PC-3 (cell line): ENCODE data around the gene P4HTM. TPM values are rescaled to one million over a fixed set of nuclear protein-coding genes. Genes with fewer than 3 reads are reported as not detected.
A peak's percentile ranks its signal among the peaks of the same experiment; 100 is the strongest.

Experiments
- ATAC-seq: fragments of 200-7000 bp; cut with Tn5 transposase; 2 replicates; pipeline ENCODE4 v1.9.1; 2020; ENCODE audit warnings: mild to moderate bottlenecking, moderate library complexity
- BruUV-seq: library from RNA; stranded (reverse); fragments of 400-500 nt; replicated peaks from 2 replicates; lab custom pipeline; 2021; lab: Mats Ljungman, UMichigan
- CTCF ChIA-PET: fragments of 300-600 bp; sonication (Branson Sonifier 250); formaldehyde crosslinking; loops from one replicate; lab custom pipeline; 2022; ENCODE audit warnings: antibody characterized with exemption; lab: Charles Lee
- POLR2A ChIA-PET: fragments of 300-600 bp; sonication (Branson Sonifier 250); formaldehyde crosslinking; loops from one replicate; lab custom pipeline; 2022; ENCODE audit warnings: antibody characterized with exemption; ENCODE audit not compliant: unreplicated experiment; lab: Charles Lee
- DNase-seq: peaks from one replicate; pipeline ENCODE4 v3.0.0-alpha.2; 2015
- H2AFZ ChIP-seq: fragments of 300-600 bp; sonication (generic); 2 replicates; pipeline ENCODE4 v1.6.0; 2016; ENCODE audit warnings: antibody characterized with exemption, low read length
- H3F3A ChIP-seq: fragments of 300-600 bp; sonication (generic); one replicate; pipeline ENCODE4 v1.6.0; 2017; ENCODE audit warnings: antibody characterized with exemption, low read length, control low read depth, mild to moderate bottlenecking; ENCODE audit not compliant: unreplicated experiment
- H3K27ac ChIP-seq: fragments of 300-600 bp; sonication (generic); 2 replicates; pipeline ENCODE4 v1.5.1; 2016; ENCODE audit warnings: mild to moderate bottlenecking, low read length
- H3K27me3 ChIP-seq: fragments of 300-600 bp; sonication (generic); 2 replicates; pipeline ENCODE4 v1.6.1; 2016; ENCODE audit warnings: low read length, mixed read lengths
- H3K36me3 ChIP-seq: fragments of 300-600 bp; sonication (generic); 2 replicates; pipeline ENCODE4 v1.6.1; 2016; ENCODE audit warnings: low read depth, mixed run types, low read length, mixed read lengths
- H3K4me1 ChIP-seq: fragments of 300-600 bp; sonication (generic); 2 replicates; pipeline ENCODE4 v1.5.1; 2016; ENCODE audit warnings: low read length; ENCODE audit not compliant: insufficient read depth
- H3K4me2 ChIP-seq: fragments of 300-600 bp; sonication (generic); 2 replicates; pipeline ENCODE4 v1.6.0; 2016; ENCODE audit warnings: low read length
- H3K4me3 ChIP-seq: fragments of 300-600 bp; sonication (generic); 2 replicates; pipeline ENCODE4 v1.5.1; 2016; ENCODE audit warnings: mild to moderate bottlenecking, low read length, mixed read lengths
- H3K79me2 ChIP-seq: fragments of 300-600 bp; sonication (generic); 2 replicates; pipeline ENCODE4 v1.6.1; 2017; ENCODE audit warnings: low read length, mixed read lengths
- H3K9ac ChIP-seq: fragments of 300-600 bp; sonication (generic); 2 replicates; pipeline ENCODE4 v1.6.0; 2016; ENCODE audit warnings: mild to moderate bottlenecking, low read length
- H3K9me2 ChIP-seq: fragments of 300-600 bp; sonication (generic); replicated peaks from 2 replicates; pipeline ENCODE4 v1.6.1; 2016; ENCODE audit warnings: mixed run types, low read length, mixed read lengths
- H3K9me3 ChIP-seq: fragments of 300-600 bp; sonication (generic); 2 replicates; pipeline ENCODE4 v1.6.1; 2016; ENCODE audit warnings: low read length, mixed read lengths
- H4K20me1 ChIP-seq: fragments of 300-600 bp; sonication (generic); 2 replicates; pipeline ENCODE4 v1.6.1; 2016; ENCODE audit warnings: low read length, mixed read lengths
- CTCF ChIP-seq: fragments of 300-600 bp; sonication (generic); conservative IDR thresholded peaks from 2 replicates; pipeline ENCODE4 v1.5.1; 2017; ENCODE audit warnings: antibody characterized with exemption, low read depth, mild to moderate bottlenecking, low read length
- EZH2 ChIP-seq: fragments of 300-600 bp; sonication (generic); IDR thresholded peaks from one replicate; pipeline ENCODE4 v1.6.1; 2017; ENCODE audit warnings: antibody characterized with exemption, mild to moderate bottlenecking, low read length; ENCODE audit not compliant: unreplicated experiment
- EZH2phosphoT487 ChIP-seq: fragments of 300-600 bp; sonication (generic); IDR thresholded peaks from 2 replicates; pipeline ENCODE4 v1.6.1; 2018; ENCODE audit warnings: mild to moderate bottlenecking, antibody characterized with exemption, low read length, borderline replicate concordance
- intact Hi-C: fragments of 100-400 bp; cut with micrococcal nuclease; formaldehyde crosslinking; loops from 2 replicates; pipeline ENCODE4 v1.9.0; 2023
- total RNA-seq: library from RNA; depleted of rRNA; stranded (reverse); fragments of >200 nt; gene quantifications from 2 replicates; pipeline ENCODE4 v1.2.3, GENCODE V29; 2014

The P4HTM gene
- total RNA-seq, 1 experiment from 2014 or later: 44.5 TPM

DNA sequence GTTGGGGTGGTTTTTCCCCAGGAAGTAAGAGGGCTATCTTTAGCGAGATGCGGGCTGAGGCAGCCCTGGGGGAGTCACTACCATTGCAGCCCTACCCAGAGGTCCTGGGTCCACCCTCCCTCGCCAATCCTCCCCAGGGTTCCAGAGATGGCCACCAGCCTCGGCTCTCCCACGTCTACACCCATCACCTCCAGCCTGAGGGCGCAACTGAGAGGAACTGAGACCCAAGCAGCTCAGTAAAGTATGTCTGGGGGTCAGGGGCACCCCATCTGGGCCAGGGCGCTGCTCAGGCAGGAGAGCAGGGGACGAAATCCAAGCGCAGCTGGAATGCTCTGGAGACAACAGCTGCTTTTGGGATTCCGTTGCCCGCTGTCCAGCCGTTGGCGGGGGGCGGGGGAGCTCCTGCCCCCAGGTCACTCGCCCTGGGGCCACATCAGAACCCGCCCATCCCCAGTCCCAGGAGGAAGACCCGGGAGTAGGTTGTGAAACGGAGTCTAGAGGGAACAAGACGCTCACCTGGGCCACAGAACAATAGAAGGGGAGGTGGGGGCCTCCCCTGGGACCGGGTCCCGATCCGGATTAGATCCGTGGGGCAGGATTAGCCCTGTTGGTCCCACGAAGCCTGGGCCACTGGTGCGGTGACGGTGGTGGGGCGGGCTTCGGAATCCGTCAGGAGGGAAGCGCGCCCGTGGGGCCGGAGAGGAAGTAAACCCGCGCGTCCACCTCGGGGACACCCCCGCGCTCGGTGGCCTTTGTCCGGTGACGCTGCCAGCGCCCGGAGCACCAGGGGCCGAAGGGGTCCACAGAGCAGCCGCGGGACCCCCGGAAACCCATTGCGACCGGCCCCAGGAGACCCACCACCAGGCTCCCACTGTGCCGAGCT lies 30.5 kb downstream of the P4HTM start:
- peaks cover 56% of the 10 kb centered on the region for H3K79me2 ChIP-seq
- intact Hi-C loops: loop anchor here (1.0 to 5.0 kb wide), 2 partner anchors 13 to 72 kb away; partner anchors contain the start of genes QRICH1 and WDR6
- H3F3A ChIP-seq: no peaks in the 10 kb centered on the region
- BruUV-seq: TSS peak; percentile 64
- no peaks in the 10 kb centered on the region for H3K9me2 ChIP-seq
- peaks cover 20% of the 10 kb centered on the region for H3K36me3 ChIP-seq
- H3K27ac ChIP-seq: peak overlapping the region; percentile 95
- ATAC-seq (no peak), DNase-seq (no peak)
- H3K4me2 ChIP-seq: peak overlapping the region; percentile 99
- no peaks in the 10 kb centered on the region for H3K27me3 ChIP-seq
- H3K4me1 ChIP-seq: peaks cover 39% of the 10 kb centered on the region; the same call in 1 of the 2 replicates
- H4K20me1 ChIP-seq: no peaks in the 10 kb centered on the region
- ChIA-PET CTCF (interaction anchor here (0.6 to 1.8 kb wide), 5 partner anchors 31 to 317 kb away, joined by 3 to 9 read pairs (median 4); partner anchors contain the start of gene P4HTM), POLR2A (interaction anchor here (0.5 to 3.8 kb wide), 8 partner anchors 8 to 571 kb away, joined by 3 to 51 read pairs (median 5); partner anchors contain the start of gene WDR6)
- no peaks in the 10 kb centered on the region for H3K9me3 ChIP-seq
- no peak overlapping the region for H2AFZ ChIP-seq
- peak overlapping the region; percentile 94 for H3K4me3 ChIP-seq
- H3K9ac ChIP-seq: peak overlapping the region; percentile 96
- no peak for TF ChIP-seq CTCF
- TF ChIP-seq EZH2: no peak
- no peak for TF ChIP-seq EZH2phosphoT487

DNA sequence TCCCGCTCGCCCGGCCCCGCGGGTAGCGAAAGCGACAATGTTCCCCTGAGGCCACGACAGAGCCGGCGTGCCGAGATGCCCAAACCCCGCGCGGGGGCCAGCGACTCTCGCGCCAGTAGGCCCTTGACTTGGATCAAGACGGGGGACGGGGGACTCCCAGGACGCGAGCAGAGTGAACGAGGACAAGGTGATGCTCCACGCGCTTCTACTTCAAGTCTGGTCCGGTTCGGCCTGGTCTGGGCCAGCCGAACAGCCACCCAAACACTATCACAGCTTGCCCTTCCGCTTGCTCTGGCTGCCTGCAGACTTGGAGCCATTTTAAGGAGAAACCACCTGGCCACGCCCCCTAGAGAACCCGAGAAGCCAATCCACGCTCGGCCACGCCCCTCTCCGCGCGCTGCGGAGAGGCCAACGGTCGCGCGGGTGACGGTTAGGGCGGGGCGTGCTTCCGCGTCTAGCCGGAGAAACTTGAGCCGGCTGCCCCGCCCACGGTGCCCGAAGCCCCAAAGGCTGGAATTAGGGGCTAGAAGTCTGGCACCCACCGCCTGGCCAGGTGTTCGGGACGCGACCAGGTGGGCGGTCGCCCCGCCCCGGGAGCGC lies 31.3 kb downstream of the P4HTM start:
- Histone ChIP-seq H3K9ac (peak overlapping the region; percentile 96), H2AFZ (peak overlapping the region; percentile 85), H3F3A (no peaks in the 10 kb centered on the region), H3K36me3 (peaks cover 26% of the 10 kb centered on the region), H3K4me1 (peaks cover 39% of the 10 kb centered on the region; the same call in 1 of the 2 replicates), H3K4me3 (peak overlapping the region; percentile 94), H3K27ac (peak overlapping the region; percentile 95), H3K9me3 (no peaks in the 10 kb centered on the region), H4K20me1 (no peaks in the 10 kb centered on the region), H3K27me3 (no peaks in the 10 kb centered on the region), H3K9me2 (no peaks in the 10 kb centered on the region), H3K79me2 (peaks cover 64% of the 10 kb centered on the region), H3K4me2 (peak overlapping the region; percentile 99)
- BruUV-seq: no TSS peak
- POLR2A ChIA-PET: interaction anchor here (0.5 to 3.8 kb wide), 7 partner anchors 9 to 432 kb away, joined by 3 to 51 read pairs (median 5); partner anchors contain the start of gene WDR6
- DNase-seq: peak; percentile 99
- CTCF ChIA-PET: interaction anchor here (0.6 to 1.8 kb wide), 4 partner anchors 10 to 33 kb away, joined by 3 to 9 read pairs (median 6); partner anchors contain the start of gene WDR6
- peak; percentile 48 for ATAC-seq
- TF ChIP-seq EZH2phosphoT487: no peak
- TF ChIP-seq CTCF: no peak
- TF ChIP-seq EZH2: no peak
- intact Hi-C loops: loop anchor here (1.0 to 5.0 kb wide), 2 partner anchors 14 to 71 kb away; partner anchors contain the start of genes QRICH1 and WDR6
